PC-9 (cell line): ENCODE results near the gene SRXN1. TPM values are rescaled to one million over a fixed set of nuclear protein-coding genes. Genes with fewer than 3 reads are reported as not detected.
A peak's percentile ranks its signal among the peaks of the same experiment; 100 is the strongest.
"Not testable (repeated sequence)": the region's sequence is repeated elsewhere in the genome, so short reads cannot be mapped to it uniquely, and the experiment has no call there.

Experiments used
- BruUV-seq: library from RNA; stranded (reverse); fragments of 400-500 nt; replicated peaks from 2 replicates; lab custom pipeline; 2021; lab: Mats Ljungman, UMichigan
- CTCF ChIA-PET: fragments of 300-600 bp; sonication (Branson Sonifier 250); formaldehyde crosslinking; loops from one replicate; lab custom pipeline; 2022; ENCODE audit warnings: antibody characterized with exemption; lab: Charles Lee
- POLR2A ChIA-PET: fragments of 300-600 bp; sonication (Branson Sonifier 250); formaldehyde crosslinking; loops from one replicate; lab custom pipeline; 2022; ENCODE audit warnings: antibody characterized with exemption; ENCODE audit not compliant: unreplicated experiment; lab: Charles Lee
- DNase-seq, 2 experiments: peaks; one replicate each; pipeline versions ENCODE4 v3.0.0 to v3.0.0-alpha.2; 2015 to 2022; ENCODE audit warnings: mixed read lengths in 1 of 2
- H2AFZ ChIP-seq: fragments of 200-600 bp; sonication (generic); 2 replicates; pipeline ENCODE4 v1.8.1; 2017; ENCODE audit warnings: antibody characterized with exemption
- H3F3A ChIP-seq: fragments of 200-600 bp; sonication (generic); 2 replicates; pipeline ENCODE4 v1.8.1; 2017; ENCODE audit warnings: antibody characterized with exemption, mild to moderate bottlenecking, low read depth; ENCODE audit not compliant: insufficient read depth
- H3K27ac ChIP-seq: fragments of 200-600 bp; sonication (generic); 2 replicates; pipeline ENCODE4 v1.6.1; 2016; ENCODE audit warnings: mixed run types
- H3K27me3 ChIP-seq: fragments of 200-600 bp; sonication (generic); 2 replicates; pipeline ENCODE4 v1.6.1; 2016; ENCODE audit warnings: low read depth, mixed run types; ENCODE audit not compliant: insufficient read depth
- H3K36me3 ChIP-seq: fragments of 200-600 bp; sonication (generic); 2 replicates; pipeline ENCODE4 v1.6.1; 2016; ENCODE audit warnings: low read depth, mixed run types
- H3K4me1 ChIP-seq: fragments of 200-600 bp; sonication (generic); replicated peaks from 2 replicates; pipeline ENCODE4 v1.6.1; 2016; ENCODE audit warnings: mixed run types; ENCODE audit not compliant: insufficient read depth
- H3K4me2 ChIP-seq: fragments of 200-600 bp; sonication (generic); 2 replicates; pipeline ENCODE4 v1.6.1; 2017; ENCODE audit warnings: mixed run types
- H3K4me3 ChIP-seq: fragments of 200-600 bp; sonication (generic); 2 replicates; pipeline ENCODE4 v1.6.1; 2016; ENCODE audit warnings: mixed run types
- H3K79me2 ChIP-seq: fragments of 200-600 bp; sonication (generic); 2 replicates; pipeline ENCODE4 v1.6.1; 2017; ENCODE audit warnings: low read depth, mixed run types
- H3K9me2 ChIP-seq: fragments of 200-600 bp; sonication (generic); 2 replicates; pipeline ENCODE4 v1.8.1; 2017; ENCODE audit warnings: mild to moderate bottlenecking; ENCODE audit not compliant: insufficient read depth
- H3K9me3 ChIP-seq: fragments of 200-600 bp; sonication (generic); 2 replicates; pipeline ENCODE4 v1.8.1; 2016; ENCODE audit warnings: low read depth; ENCODE audit not compliant: insufficient read depth
- H4K20me1 ChIP-seq: fragments of 200-600 bp; sonication (generic); 2 replicates; pipeline ENCODE4 v1.8.1; 2017; ENCODE audit not compliant: insufficient read depth
- EZH2 ChIP-seq: fragments of 200-600 bp; sonication (generic); IDR thresholded peaks from 2 replicates; pipeline ENCODE4 v1.8.0; 2017; ENCODE audit warnings: antibody characterized with exemption, low read depth
- intact Hi-C: fragments of 100-400 bp; cut with micrococcal nuclease; formaldehyde crosslinking; loops from one replicate; pipeline ENCODE4 v1.10.0; 2022; ENCODE audit not compliant: unreplicated experiment
- total RNA-seq: library from RNA; stranded (reverse); gene quantifications from 2 replicates; pipeline ENCODE4 v1.2.3, GENCODE V29; 2021
- TF ChIP-seq, protein P1 (sequence below): fragments of 200-600 bp; sonication (generic); conservative IDR thresholded peaks from 2 replicates; pipeline ENCODE4 v1.6.1; 2017; ENCODE audit warnings: mixed run types, antibody characterized with exemption, mild to moderate bottlenecking, moderate library complexity

SRXN1 gene
- total RNA-seq, 1 experiment from 2014 or later = 204 TPM

- BruUV-seq = no TSS peak
- no peaks in the 10 kb centered on the region; the same call in 1 of the 2 replicates for H4K20me1 ChIP-seq
- no peak overlapping the region for H3K4me2 ChIP-seq
- no peaks in the 10 kb centered on the region for H3K36me3 ChIP-seq
- H3K9me2 ChIP-seq = no peaks in the 10 kb centered on the region
- H3K4me3 ChIP-seq = no peak overlapping the region
- POLR2A ChIA-PET = interaction anchor here (0.6 kb wide), 1 partner anchor 48 kb away, joined by 3 read pairs; no protein-coding TSS in a partner anchor
- CTCF ChIA-PET = no interaction called here
- H3F3A ChIP-seq = no peaks in the 10 kb centered on the region
- peak in 1 of 2 experiments; percentile 6 for DNase-seq
- H3K27ac ChIP-seq = no peak overlapping the region
- no peaks in the 10 kb centered on the region for H3K79me2 ChIP-seq
- H3K27me3 ChIP-seq = peaks cover 92% of the 10 kb centered on the region
- no peaks in the 10 kb centered on the region for H3K4me1 ChIP-seq
- H3K9me3 ChIP-seq = no peaks in the 10 kb centered on the region
- no peak overlapping the region for H2AFZ ChIP-seq
- intact Hi-C loops = no loop called here
- TF ChIP-seq, protein P1, sequence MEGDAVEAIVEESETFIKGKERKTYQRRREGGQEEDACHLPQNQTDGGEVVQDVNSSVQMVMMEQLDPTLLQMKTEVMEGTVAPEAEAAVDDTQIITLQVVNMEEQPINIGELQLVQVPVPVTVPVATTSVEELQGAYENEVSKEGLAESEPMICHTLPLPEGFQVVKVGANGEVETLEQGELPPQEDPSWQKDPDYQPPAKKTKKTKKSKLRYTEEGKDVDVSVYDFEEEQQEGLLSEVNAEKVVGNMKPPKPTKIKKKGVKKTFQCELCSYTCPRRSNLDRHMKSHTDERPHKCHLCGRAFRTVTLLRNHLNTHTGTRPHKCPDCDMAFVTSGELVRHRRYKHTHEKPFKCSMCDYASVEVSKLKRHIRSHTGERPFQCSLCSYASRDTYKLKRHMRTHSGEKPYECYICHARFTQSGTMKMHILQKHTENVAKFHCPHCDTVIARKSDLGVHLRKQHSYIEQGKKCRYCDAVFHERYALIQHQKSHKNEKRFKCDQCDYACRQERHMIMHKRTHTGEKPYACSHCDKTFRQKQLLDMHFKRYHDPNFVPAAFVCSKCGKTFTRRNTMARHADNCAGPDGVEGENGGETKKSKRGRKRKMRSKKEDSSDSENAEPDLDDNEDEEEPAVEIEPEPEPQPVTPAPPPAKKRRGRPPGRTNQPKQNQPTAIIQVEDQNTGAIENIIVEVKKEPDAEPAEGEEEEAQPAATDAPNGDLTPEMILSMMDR = no peak
- no peak for TF ChIP-seq EZH2
These were observed 42.3 kb upstream of the SRXN1 start for GRCh38 chr20:695165-695866.

- H3K4me3 ChIP-seq = no peak overlapping the region
- no peaks in the 10 kb centered on the region for H3K9me2 ChIP-seq
- H4K20me1 ChIP-seq = no peaks in the 10 kb centered on the region; the same call in 1 of the 2 replicates
- POLR2A ChIA-PET = no interaction called here
- TF ChIP-seq EZH2 = no peak
- TF ChIP-seq, protein P1 = no peak
- no peak for DNase-seq
- CTCF ChIA-PET = no interaction called here
- no peak overlapping the region for H2AFZ ChIP-seq
- intact Hi-C loops = no loop called here
- no peaks in the 10 kb centered on the region for H3K4me1 ChIP-seq
- peaks cover 94% of the 10 kb centered on the region for H3K27me3 ChIP-seq
- H3K9me3 ChIP-seq = no peaks in the 10 kb centered on the region
- H3F3A ChIP-seq = no peaks in the 10 kb centered on the region
- H3K4me2 ChIP-seq = no peak overlapping the region
- no TSS peak for BruUV-seq
- H3K36me3 ChIP-seq = no peaks in the 10 kb centered on the region
- H3K79me2 ChIP-seq = no peaks in the 10 kb centered on the region
- no peak overlapping the region for H3K27ac ChIP-seq
These were observed 41.5 kb upstream of the SRXN1 start for GRCh38 chr20:694496-694895.

DNA sequence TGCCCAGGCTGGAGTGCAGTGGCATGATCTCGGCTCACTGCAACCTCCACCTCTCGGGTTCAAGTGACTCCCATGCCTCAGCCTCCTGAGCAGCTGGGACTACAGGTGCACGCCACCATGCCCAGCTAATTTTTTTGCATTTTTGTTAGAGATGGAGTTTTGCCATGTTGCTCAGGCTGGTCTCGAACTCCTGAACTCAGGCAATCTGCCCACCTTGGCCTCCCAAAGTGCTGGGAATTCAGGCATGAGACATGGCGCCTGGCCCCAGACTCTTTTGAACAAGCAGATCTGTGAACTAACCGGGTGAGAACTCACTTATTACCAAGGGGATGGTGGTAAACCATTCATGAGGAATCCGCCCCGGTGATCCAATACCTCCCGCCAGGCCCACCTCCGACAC is 40.8 kb upstream of the SRXN1 start:
- CTCF ChIA-PET, H3K27ac ChIP-seq, H3K36me3 ChIP-seq, H3K9me2 ChIP-seq, H3K4me2 ChIP-seq, H4K20me1 ChIP-seq, H3K4me3 ChIP-seq, DNase-seq, H2AFZ ChIP-seq, BruUV-seq, H3K79me2 ChIP-seq, intact Hi-C loops, POLR2A ChIA-PET, H3K4me1 ChIP-seq, H3F3A ChIP-seq, H3K9me3 ChIP-seq: not testable (repeated sequence)
- H3K27me3 ChIP-seq = peaks cover 94% of the 10 kb centered on the region
